ENCODE results near the gene KCNIP4. TPM values are rescaled to one million over a fixed set of nuclear protein-coding genes. Genes with fewer than 3 reads are reported as not detected.

KCNIP4 gene
- total and polyA plus RNA-seq, 2 donors (not counting 1 experiment from before 2014, with no cell fraction given): not detected

GRCh38 chr4:21134994-21135393 lies 813.6 kb downstream of the KCNIP4 start:
- H3K27ac Mint-ChIP-seq: no peak overlapping the region
- no peaks in the 10 kb centered on the region for H3K27me3 ChIP-seq (replicated peaks in 1 of 4; ENCODE audit: control extremely low read depth in 1 of 4, control insufficient read depth in 3 of 4, insufficient read depth in 4 of 4, low read length in 3 of 4)
- H4K20me1 ChIP-seq (ENCODE audit: control insufficient read depth, insufficient read depth, low read length, poor library complexity, severe bottlenecking): no peaks in the 10 kb centered on the region
- ATAC-seq (ENCODE audit: low read depth) (no peak), DNase-seq (no peak)
- H3K27ac ChIP-seq (ENCODE audit: low read length in 2 of 2): no peak overlapping the region
- ChIA-PET CTCF (no interaction called here), POLR2A (no interaction called here)
- no peaks in the 10 kb centered on the region for H3K4me1 ChIP-seq (ENCODE audit: control insufficient read depth in 2 of 2, insufficient read depth in 2 of 2, low read length in 2 of 2)
- no peak overlapping the region for H3K4me3 Mint-ChIP-seq
- H3K79me2 ChIP-seq (ENCODE audit: control insufficient read depth, insufficient read depth, low read length): no peaks in the 10 kb centered on the region
- intact Hi-C loops (cut with micrococcal nuclease): no loop called here
- no peaks in the 10 kb centered on the region for H3K27me3 Mint-ChIP-seq
- H3K9me3 ChIP-seq (ENCODE audit: control extremely low read depth in 1 of 3, control insufficient read depth in 2 of 3, insufficient read depth in 1 of 3, low read length in 2 of 3): no peaks in the 10 kb centered on the region
- TF ChIP-seq CTCF (IDR thresholded peaks at IDR 0.05) (no peak), EZH2 (IDR thresholded peaks at IDR 0.05; ENCODE audit: borderline replicate concordance, insufficient read depth, low read depth, low read length, poor library complexity, severe bottlenecking) (no peak)
- H2AFZ ChIP-seq (ENCODE audit: insufficient read depth, low read depth, low read length, poor library complexity, severe bottlenecking): no peak overlapping the region
- H3K4me3 ChIP-seq (ENCODE audit: control extremely low read depth in 1 of 5, extremely low read depth in 1 of 5, insufficient read depth in 1 of 5, low read depth in 2 of 5, low read length in 4 of 5): no peak overlapping the region
- H3K36me3 ChIP-seq (replicated peaks in 1 of 2; ENCODE audit: control extremely low read depth in 1 of 2, control insufficient read depth in 1 of 2, extremely low read depth in 1 of 2, insufficient read depth in 2 of 2, low read length in 1 of 2): no peaks in the 10 kb centered on the region
- no peak overlapping the region for H3K4me2 ChIP-seq (replicated peaks; ENCODE audit: low read depth, low read length, poor library complexity, severe bottlenecking)
- H3K4me1 Mint-ChIP-seq: no peaks in the 10 kb centered on the region
- H3K9ac ChIP-seq (ENCODE audit: low read length): no peak overlapping the region
- 100% methylated on average over 2 of the region's 2 CpGs for WGBS (ENCODE audit: insufficient coverage)
- peaks cover 6% of the 10 kb centered on the region for H3K9me3 Mint-ChIP-seq (ENCODE audit: insufficient read depth)

GRCh38 chr4:21130606-21131005 lies 818.0 kb downstream of the KCNIP4 start:
- H3K27ac ChIP-seq (ENCODE audit: low read length in 2 of 2): no peak overlapping the region
- H3K4me1 Mint-ChIP-seq: no peaks in the 10 kb centered on the region
- TF ChIP-seq EZH2 (IDR thresholded peaks at IDR 0.05; ENCODE audit: borderline replicate concordance, insufficient read depth, low read depth, low read length, poor library complexity, severe bottlenecking) (no peak), CTCF (IDR thresholded peaks at IDR 0.05) (no peak)
- no peaks in the 10 kb centered on the region for H3K27me3 Mint-ChIP-seq
- no peak overlapping the region for H2AFZ ChIP-seq (ENCODE audit: insufficient read depth, low read depth, low read length, poor library complexity, severe bottlenecking)
- no peaks in the 10 kb centered on the region for H4K20me1 ChIP-seq (ENCODE audit: control insufficient read depth, insufficient read depth, low read length, poor library complexity, severe bottlenecking)
- no peak overlapping the region for H3K9ac ChIP-seq (ENCODE audit: low read length)
- CTCF ChIA-PET: no interaction called here
- H3K79me2 ChIP-seq (ENCODE audit: control insufficient read depth, insufficient read depth, low read length): no peaks in the 10 kb centered on the region
- H3K27me3 ChIP-seq (replicated peaks in 1 of 4; ENCODE audit: control extremely low read depth in 1 of 4, control insufficient read depth in 3 of 4, insufficient read depth in 4 of 4, low read length in 3 of 4): no peaks in the 10 kb centered on the region
- H3K9me3 ChIP-seq (ENCODE audit: control extremely low read depth in 1 of 3, control insufficient read depth in 2 of 3, insufficient read depth in 1 of 3, low read length in 2 of 3): no peaks in the 10 kb centered on the region
- no peak overlapping the region for H3K27ac Mint-ChIP-seq
- H3K4me3 ChIP-seq (ENCODE audit: control extremely low read depth in 1 of 5, extremely low read depth in 1 of 5, insufficient read depth in 1 of 5, low read depth in 2 of 5, low read length in 4 of 5): no peak overlapping the region
- ATAC-seq (ENCODE audit: low read depth): no peak
- DNase-seq: no peak
- H3K36me3 ChIP-seq (replicated peaks in 1 of 2; ENCODE audit: control extremely low read depth in 1 of 2, control insufficient read depth in 1 of 2, extremely low read depth in 1 of 2, insufficient read depth in 2 of 2, low read length in 1 of 2): no peaks in the 10 kb centered on the region
- intact Hi-C loops (cut with micrococcal nuclease): no loop called here
- H3K4me3 Mint-ChIP-seq: no peak overlapping the region
- POLR2A ChIA-PET: no interaction called here
- H3K4me1 ChIP-seq (ENCODE audit: control insufficient read depth in 2 of 2, insufficient read depth in 2 of 2, low read length in 2 of 2): no peaks in the 10 kb centered on the region
- peaks cover 6% of the 10 kb centered on the region for H3K9me3 Mint-ChIP-seq (ENCODE audit: insufficient read depth)
- no peak overlapping the region for H3K4me2 ChIP-seq (replicated peaks; ENCODE audit: low read depth, low read length, poor library complexity, severe bottlenecking)
